Peyer's patch (tissue), 4 donors: Measurements from ENCODE around the gene TC2N. TPM values are rescaled to one million over a fixed set of nuclear protein-coding genes. Genes with fewer than 3 reads are reported as not detected.
A peak's percentile ranks its signal among the peaks of the same experiment; 100 is the strongest.

Experiments used
- DNase-seq, 3 donors: peaks; one replicate each; pipeline ENCODE4 v3.0.0-alpha.2; 2017 to 2019
- H3K27ac ChIP-seq, 4 donors: fragments of 200-600 bp; sonication (generic); one replicate each; pipeline ENCODE4 v1.5.1; 2016 to 2019
- H3K27me3 ChIP-seq, 2 donors: fragments of 200-600 bp; sonication (generic); one replicate each; pipeline ENCODE4 v1.5.1; 2019
- H3K36me3 ChIP-seq, 3 donors: fragments of 200-600 bp; sonication (generic); one replicate each; pipeline ENCODE4 v1.5.1; 2016 to 2019
- H3K4me1 ChIP-seq, 4 donors: fragments of 200-600 bp; sonication (generic); one replicate each; pipeline ENCODE4 v1.5.1; 2016 to 2019
- H3K4me3 ChIP-seq, 4 donors: fragments of 200-600 bp; sonication (generic); 1 replicate in 3 of 4; 2 replicates in 1 of 4; pipeline ENCODE4 v1.5.1; 2016 to 2019; ENCODE audit warnings: mild to moderate bottlenecking in 1 of 4
- H3K9me3 ChIP-seq, 4 donors: fragments of 200-600 bp; sonication (generic); one replicate each; pipeline ENCODE4 v1.5.1; 2016 to 2019; ENCODE audit warnings: mild to moderate bottlenecking in 1 of 4
- CTCF ChIP-seq, 6 experiments: fragments of 450-650 bp in 4 of 6; fragments of 200-600 bp in 2 of 6; sonication (generic) in 1 of 6; IDR thresholded peaks; one replicate each; pipeline ENCODE4 v1.5.1; 2017 to 2019; ENCODE audit warnings: antibody characterized with exemption in 6 of 6, mild to moderate bottlenecking in 3 of 6, moderate library complexity in 1 of 6
- POLR2A ChIP-seq, 2 donors: fragments of 450-650 bp; IDR thresholded peaks; one replicate each; pipeline ENCODE4 v1.5.1; 2017; ENCODE audit warnings: antibody characterized with exemption in 2 of 2, mild to moderate bottlenecking in 2 of 2, moderate library complexity in 2 of 2
- total RNA-seq, 4 donors: library from RNA; depleted of rRNA; stranded (reverse); fragments of >200 nt; gene quantifications; one replicate each; pipeline ENCODE4 v1.1.0, GENCODE V29; 2016

Gene TC2N
- total RNA-seq, 4 donors from 2014 or later = 35.2 to 59.4 (median 50.9) TPM

- H3K4me3 ChIP-seq = no peak overlapping the region
- no peaks in the 10 kb centered on the region for H3K27me3 ChIP-seq
- H3K9me3 ChIP-seq = no peaks in the 10 kb centered on the region
- peaks cover 0 to 4% (median 1%) of the 10 kb centered on the region in 4 donors for H3K4me1 ChIP-seq
- TF ChIP-seq POLR2A (IDR thresholded peaks at IDR 0.05) = no peak
- peaks cover 0 to 5% (median 0%) of the 10 kb centered on the region in 3 donors for H3K36me3 ChIP-seq
- no peak for DNase-seq
- peak overlapping the region in 1 of 4 donors; percentile 18 for H3K27ac ChIP-seq
Observed at GRCh38 chr14:91884664-91885063, 17.3 kb upstream of the TC2N start.

GRCh38 chr14:91883753-91884152 lies 16.4 kb upstream of the TC2N start:
- Histone ChIP-seq H3K27me3 (no peaks in the 10 kb centered on the region), H3K9me3 (no peaks in the 10 kb centered on the region), H3K27ac (peak overlapping the region in 3 of 4 donors; percentile 6 to 28 (median 18)), H3K36me3 (peaks cover 0 to 5% (median 0%) of the 10 kb centered on the region in 3 donors), H3K4me3 (no peak overlapping the region), H3K4me1 (no peaks in the 10 kb centered on the region)
- no peak for DNase-seq
- TF ChIP-seq POLR2A (IDR thresholded peaks at IDR 0.05) (no peak), CTCF (IDR thresholded peaks at IDR 0.05) (no peak)

- no peaks in the 10 kb centered on the region for H3K27me3 ChIP-seq
- H3K4me1 ChIP-seq = no peaks in the 10 kb centered on the region
- no peak overlapping the region for H3K4me3 ChIP-seq
- H3K36me3 ChIP-seq = peaks cover 0 to 5% (median 0%) of the 10 kb centered on the region in 3 donors
- DNase-seq = no peak
- H3K9me3 ChIP-seq = no peaks in the 10 kb centered on the region
- TF ChIP-seq CTCF (IDR thresholded peaks at IDR 0.05) (no peak), POLR2A (IDR thresholded peaks at IDR 0.05) (no peak)
- H3K27ac ChIP-seq = no peak overlapping the region
Observed at GRCh38 chr14:91882776-91883175, 15.4 kb upstream of the TC2N start.

GRCh38 chr14:91882369-91882768 lies 15.0 kb upstream of the TC2N start:
- Histone ChIP-seq H3K27me3 (no peaks in the 10 kb centered on the region), H3K9me3 (no peaks in the 10 kb centered on the region), H3K36me3 (peaks cover 0 to 5% (median 0%) of the 10 kb centered on the region in 3 donors), H3K27ac (no peak overlapping the region), H3K4me3 (no peak overlapping the region), H3K4me1 (no peaks in the 10 kb centered on the region)
- no peak for DNase-seq
- TF ChIP-seq CTCF (IDR thresholded peaks at IDR 0.05) (no peak), POLR2A (IDR thresholded peaks at IDR 0.05) (no peak)

- peaks cover 0 to 5% (median 0%) of the 10 kb centered on the region in 3 donors for H3K36me3 ChIP-seq
- no peak overlapping the region for H3K27ac ChIP-seq
- TF ChIP-seq CTCF (IDR thresholded peaks at IDR 0.05) (no peak), POLR2A (IDR thresholded peaks at IDR 0.05) (no peak)
Observed at GRCh38 chr14:91879196-91879595, 11.9 kb upstream of the TC2N start.

GRCh38 chr14:91878274-91878673 lies 10.9 kb upstream of the TC2N start:
- TF ChIP-seq POLR2A (IDR thresholded peaks at IDR 0.05) (no peak), CTCF (IDR thresholded peaks at IDR 0.05) (no peak)
- H3K36me3 ChIP-seq = peaks cover 0 to 5% (median 0%) of the 10 kb centered on the region in 3 donors
- H3K9me3 ChIP-seq = no peaks in the 10 kb centered on the region
- H3K27me3 ChIP-seq = no peaks in the 10 kb centered on the region
- no peak overlapping the region for H3K27ac ChIP-seq
- H3K4me1 ChIP-seq = peaks cover 0 to 10% (median 5%) of the 10 kb centered on the region in 4 donors
- DNase-seq = no peak
- H3K4me3 ChIP-seq = no peak overlapping the region

More at GRCh38 chr14:91879196-91879595, 11.9 kb upstream of the TC2N start:
- Histone ChIP-seq H3K9me3 (no peaks in the 10 kb centered on the region), H3K4me1 (peaks cover 0 to 3% (median under 1%) of the 10 kb centered on the region in 4 donors), H3K27me3 (no peaks in the 10 kb centered on the region), H3K4me3 (no peak overlapping the region)
- DNase-seq = no peak
